CD14-positive monocyte (primary cell): ENCODE measurements around the gene BMP2K. TPM values are rescaled to one million over a fixed set of nuclear protein-coding genes. Genes with fewer than 3 reads are reported as not detected.

ENCODE experiments used
- DNase-seq, 3 donors: peaks; one replicate each; pipeline ENCODE4 v3.0.0-alpha.2; 2011 to 2022
- H2AFZ ChIP-seq: 2 replicates; pipeline ENCODE4 v1.6.0; 2012; ENCODE audit warnings: mild to moderate bottlenecking, low read depth, low read length, inconsistent platforms; ENCODE audit not compliant: insufficient read depth, poor library complexity, severe bottlenecking
- H3K27ac ChIP-seq, 2 donors: 1 replicate in 1 of 2; 2 replicates in 1 of 2; pipeline ENCODE4 v1.5.1; 2012 to 2013; ENCODE audit warnings: low read length in 2 of 2, control low read depth in 1 of 2, inconsistent platforms in 1 of 2, low read depth in 1 of 2, mild to moderate bottlenecking in 1 of 2
- H3K27me3 ChIP-seq, 2 donors: one replicate each; pipeline versions ENCODE4 v1.6.0 to v1.6.1; 2011 to 2013; ENCODE audit warnings: low read length in 2 of 2; ENCODE audit not compliant: control insufficient read depth in 2 of 2, insufficient read depth in 2 of 2
- H3K36me3 ChIP-seq, 2 donors: replicated peaks in 1 of 2; 1 replicate in 1 of 2; 2 replicates in 1 of 2; pipeline versions ENCODE4 v1.5.1 to v1.6.1; 2012 to 2013; ENCODE audit warnings: low read length in 2 of 2, control low read depth in 1 of 2, inconsistent platforms in 1 of 2, mild to moderate bottlenecking in 1 of 2; ENCODE audit not compliant: insufficient read depth in 2 of 2, control insufficient read depth in 1 of 2
- H3K4me1 ChIP-seq, 2 donors: 1 replicate in 1 of 2; 2 replicates in 1 of 2; pipeline versions ENCODE4 v1.5.1 to v1.6.1; 2012 to 2013; ENCODE audit warnings: low read length in 2 of 2, control low read depth in 1 of 2, inconsistent platforms in 1 of 2, mild to moderate bottlenecking in 1 of 2, moderate library complexity in 1 of 2; ENCODE audit not compliant: insufficient read depth in 2 of 2, control insufficient read depth in 1 of 2
- H3K4me2 ChIP-seq: replicated peaks from 2 replicates; pipeline ENCODE3; 2012; ENCODE audit warnings: low read length, moderate library complexity, mild to moderate bottlenecking; ENCODE audit not compliant: poor library complexity, severe bottlenecking; ENCODE audit errors: extremely low read depth
- H3K4me3 ChIP-seq, 3 experiments: fragments of 200-600 bp in 1 of 3; sonication (generic) in 1 of 3; replicated peaks in 1 of 3; 1 replicate in 2 of 3; 2 replicates in 1 of 3; pipeline ENCODE4 v1.5.1; 2011 to 2013; ENCODE audit warnings: low read length in 3 of 3, mild to moderate bottlenecking in 3 of 3, control low read depth in 2 of 3, low read depth in 2 of 3, inconsistent platforms in 1 of 3, moderate library complexity in 1 of 3
- H3K79me2 ChIP-seq: 2 replicates; pipeline ENCODE4 v1.6.0; 2012; ENCODE audit warnings: mild to moderate bottlenecking, control low read depth, inconsistent platforms, low read length, moderate library complexity; ENCODE audit not compliant: insufficient read depth
- H3K9ac ChIP-seq: 2 replicates; pipeline ENCODE4 v1.6.0; 2017; ENCODE audit warnings: low read length, mild to moderate bottlenecking; ENCODE audit not compliant: insufficient read depth, poor library complexity, severe bottlenecking
- H3K9me3 ChIP-seq, 2 donors: replicated peaks in 1 of 2; 1 replicate in 1 of 2; 2 replicates in 1 of 2; pipeline versions ENCODE4 v1.5.1 to v1.6.1; 2012 to 2013; ENCODE audit warnings: low read length in 2 of 2, control low read depth in 1 of 2; ENCODE audit not compliant: control insufficient read depth in 1 of 2, insufficient read depth in 1 of 2
- H4K20me1 ChIP-seq: 2 replicates; pipeline ENCODE4 v1.6.0; 2012; ENCODE audit warnings: mild to moderate bottlenecking, low read length, control low read depth, moderate library complexity; ENCODE audit not compliant: insufficient read depth
- H3K27ac Mint-ChIP-seq, 7 donors: one replicate each; pipeline ENCODE4 v1.8.0; 2020; ENCODE audit warnings: mild to moderate bottlenecking in 7 of 7, mixed read lengths in 7 of 7, moderate library complexity in 6 of 7, inconsistent platforms in 2 of 7
- H3K27me3 Mint-ChIP-seq, 3 donors: one replicate each; pipeline ENCODE4 v1.8.0; 2021 to 2022; ENCODE audit warnings: low read depth in 3 of 3, mild to moderate bottlenecking in 3 of 3, mixed read lengths in 3 of 3, moderate library complexity in 3 of 3, inconsistent platforms in 1 of 3
- H3K36me3 Mint-ChIP-seq, 2 donors: one replicate each; pipeline ENCODE4 v1.8.0; 2020; ENCODE audit warnings: mixed read lengths in 2 of 2, inconsistent platforms in 1 of 2, mild to moderate bottlenecking in 1 of 2
- H3K4me1 Mint-ChIP-seq: one replicate; pipeline ENCODE4 v1.8.0; 2020; ENCODE audit warnings: mild to moderate bottlenecking, mixed read lengths
- H3K4me3 Mint-ChIP-seq, 2 donors: one replicate each; pipeline ENCODE4 v1.8.0; 2020; ENCODE audit warnings: mild to moderate bottlenecking in 2 of 2, mixed read lengths in 2 of 2, moderate library complexity in 1 of 2
- H3K9me3 Mint-ChIP-seq, 7 donors: one replicate each; pipeline ENCODE4 v1.8.0; 2020 to 2022; ENCODE audit warnings: mixed read lengths in 7 of 7, mild to moderate bottlenecking in 6 of 7, moderate library complexity in 6 of 7, inconsistent platforms in 2 of 7
- CTCF ChIP-seq: fragments of 200-600 bp; IDR thresholded peaks from one replicate; pipeline ENCODE4 v1.8.0; 2022; ENCODE audit warnings: antibody characterized with exemption, mild to moderate bottlenecking
- WGBS: methylation state at CpG from one replicate; pipeline ENCODE4 v1.1.5; 2013; ENCODE audit warnings: missing lambda C conversion rate; ENCODE audit not compliant: insufficient coverage; 5-methylcytosine and 5-hydroxymethylcytosine counted together
- intact Hi-C, 2 donors: fragments of 100-400 bp; cut with micrococcal nuclease; formaldehyde crosslinking; loops; one replicate each; pipeline versions ENCODE4 v1.15.0 to v1.15.1; 2023
- polyA minus RNA-seq: library from RNA; depleted of rRNA, polyadenylated mRNA; stranded (reverse); fragments of >200 nt; gene quantifications from 2 replicates; pipeline ENCODE4 v1.2.3, GENCODE V29; 2012
- polyA plus RNA-seq, 3 donors: library from polyadenylated mRNA; depleted of rRNA in 1 of 3; unstranded in 2 of 3; stranded (reverse) in 1 of 3; fragments of 300-500 nt in 2 of 3; fragments of >200 nt in 1 of 3; fragmentation: Illumina TruSeq in 2 of 3; gene quantifications; 1 replicate in 2 of 3; 2 replicates in 1 of 3; pipeline ENCODE4 v1.2.3, GENCODE V29; 2012 to 2021
- total RNA-seq, 12 experiments: library from RNA in 1 of 12; stranded (reverse) in 1 of 12; fragments of 120-200 nt in 1 of 12; gene quantifications; one replicate each; pipeline ENCODE4 v1.2.4 and lab custom pipeline; 2013 to 2026; ENCODE audit warnings: mixed read lengths in 6 of 12, inconsistent platforms in 1 of 12

Gene BMP2K
- 77.6 TPM for total RNA-seq (2013)
- polyA plus RNA-seq: 10 to 100 TPM; 11.8 to 39.7 (median 21.6) TPM
- 46.8 and 73.0 TPM in 2 replicates for polyA minus RNA-seq
- total RNA-seq (lab: John Stamatoyannopoulos, UW): 63.4 to 162 (median 94.7) reads per million in 11 experiments

DNA sequence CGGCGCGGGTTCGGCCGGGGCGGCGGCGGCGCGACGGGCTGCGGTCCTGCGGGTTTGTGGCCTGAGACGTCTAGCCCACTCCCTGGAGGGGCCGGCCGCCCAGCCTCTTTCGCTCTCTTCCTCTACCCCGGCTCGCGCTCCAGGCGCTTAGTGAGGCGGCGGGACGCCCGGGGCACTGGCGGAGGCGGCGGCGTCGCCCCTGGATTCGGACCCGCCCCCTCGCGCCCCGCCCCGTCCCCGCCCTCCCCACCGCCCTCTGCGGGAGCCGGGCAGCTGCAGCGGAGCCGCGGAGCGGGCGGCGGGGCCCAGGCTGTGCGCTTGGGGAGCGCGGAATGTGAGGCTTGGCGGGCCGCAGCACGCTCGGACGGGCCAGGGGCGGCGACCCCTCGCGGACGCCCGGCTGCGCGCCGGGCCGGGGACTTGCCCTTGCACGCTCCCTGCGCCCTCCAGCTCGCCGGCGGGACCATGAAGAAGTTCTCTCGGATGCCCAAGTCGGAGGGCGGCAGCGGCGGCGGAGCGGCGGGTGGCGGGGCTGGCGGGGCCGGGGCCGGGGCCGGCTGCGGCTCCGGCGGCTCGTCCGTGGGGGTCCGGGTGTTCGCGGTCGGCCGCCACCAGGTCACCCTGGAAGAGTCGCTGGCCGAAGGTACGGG lies at the start of gene BMP2K:
TSS of gene BMP2K (plus strand) at position 272 of the 650 bp plus-strand sequence. CDS start at position 466, 194 bp downstream.
- H3K27ac ChIP-seq: peak within 1 kb of the TSS; percentile 98 to 99
- TF ChIP-seq CTCF: no peak
- peak within 1 kb of the TSS; percentile 78 to 99 (median 90) for H3K4me3 ChIP-seq
- H2AFZ ChIP-seq: peak within 1 kb of the TSS; percentile 98
- intact Hi-C loops: loop anchor here (10.0 kb wide), 2 partner anchors 89 to 131 kb away; no protein-coding TSS in a partner anchor
- H3K36me3 ChIP-seq: no peaks in the 10 kb centered on the region
- WGBS: 0% methylated on average over 55 of the region's 95 CpGs
- peak; percentile 63 to 69 (median 65) for DNase-seq
- no peaks in the 10 kb centered on the region for H3K9me3 Mint-ChIP-seq
- no peaks in the 10 kb centered on the region for H3K9me3 ChIP-seq
- H3K27me3 ChIP-seq: no peaks in the 10 kb centered on the region
- peaks cover 54% of the 10 kb centered on the region for H3K79me2 ChIP-seq
- peaks cover 15% of the 10 kb centered on the region for H3K4me1 Mint-ChIP-seq
- H4K20me1 ChIP-seq: peaks cover 46% of the 10 kb centered on the region
- H3K36me3 Mint-ChIP-seq: no peaks in the 10 kb centered on the region
- peak within 1 kb of the TSS; percentile 88 for H3K4me2 ChIP-seq
- peak within 1 kb of the TSS; percentile 94 for H3K9ac ChIP-seq
- H3K27ac Mint-ChIP-seq: peak within 1 kb of the TSS; percentile 96 to 99 (median 98)
- H3K4me3 Mint-ChIP-seq: peak within 1 kb of the TSS; percentile 93 to 99
- H3K4me1 ChIP-seq: peaks cover 26 to 55% of the 10 kb centered on the region in 2 donors
- H3K27me3 Mint-ChIP-seq: no peaks in the 10 kb centered on the region

DNA sequence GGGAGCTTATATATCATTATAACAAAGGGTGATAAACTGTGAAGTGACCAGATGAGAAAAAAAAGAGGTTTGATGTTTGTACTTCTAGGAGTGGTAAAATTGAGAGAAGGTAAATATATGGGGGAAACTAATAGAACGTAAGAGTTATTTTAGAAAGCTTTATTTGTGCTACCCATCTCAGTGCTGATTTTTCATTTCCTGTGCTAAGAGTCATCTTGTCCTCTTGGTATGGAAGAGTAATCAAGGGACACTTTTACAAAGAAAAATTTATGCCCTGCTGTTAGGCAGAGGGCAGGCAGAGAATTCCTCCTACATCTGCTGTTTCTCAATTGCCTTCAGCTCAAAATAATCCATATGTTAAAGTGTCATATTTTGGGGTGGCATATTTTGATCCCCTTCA lies 49.6 kb upstream of the BMP2K start:
- H4K20me1 ChIP-seq: no peaks in the 10 kb centered on the region
- H3K27ac ChIP-seq: no peak overlapping the region
- DNase-seq: no peak
- no peak for TF ChIP-seq CTCF
- no peaks in the 10 kb centered on the region for H3K79me2 ChIP-seq
- H3K27me3 Mint-ChIP-seq: peaks cover 0 to 4% (median 1%) of the 10 kb centered on the region in 3 donors
- no peak overlapping the region for H3K4me3 Mint-ChIP-seq
- no peak overlapping the region for H3K9ac ChIP-seq
- H3K4me3 ChIP-seq: no peak overlapping the region
- H3K4me2 ChIP-seq: no peak overlapping the region
- H3K9me3 Mint-ChIP-seq: no peaks in the 10 kb centered on the region
- WGBS: no CpG with 5 or more reads among the region's 1 CpG
- H3K36me3 ChIP-seq: no peaks in the 10 kb centered on the region
- H2AFZ ChIP-seq: no peak overlapping the region
- intact Hi-C loops: no loop called here
- H3K36me3 Mint-ChIP-seq: peaks cover 4 to 5% of the 10 kb centered on the region in 2 donors
- H3K4me1 Mint-ChIP-seq: peaks cover 31% of the 10 kb centered on the region
- no peaks in the 10 kb centered on the region for H3K27me3 ChIP-seq
- H3K4me1 ChIP-seq: peaks cover 20 to 22% of the 10 kb centered on the region in 2 donors
- peak overlapping the region in 3 of 7 donors; percentile 6 to 54 (median 7) for H3K27ac Mint-ChIP-seq
- H3K9me3 ChIP-seq: no peaks in the 10 kb centered on the region
